ENCODE measurements around the gene ORAI2. TPM values are rescaled to one million over a fixed set of nuclear protein-coding genes. Genes with fewer than 3 reads are reported as not detected.
A peak's percentile ranks its signal among the peaks of the same experiment; 100 is the strongest.
"Not testable (repeated sequence)": the region's sequence is repeated elsewhere in the genome, so short reads cannot be mapped to it uniquely, and the experiment has no call there.

The ORAI2 gene
- total RNA-seq, 4 donors from 2014 or later = 2.7 to 6.8 (median 6.4) TPM

DNA sequence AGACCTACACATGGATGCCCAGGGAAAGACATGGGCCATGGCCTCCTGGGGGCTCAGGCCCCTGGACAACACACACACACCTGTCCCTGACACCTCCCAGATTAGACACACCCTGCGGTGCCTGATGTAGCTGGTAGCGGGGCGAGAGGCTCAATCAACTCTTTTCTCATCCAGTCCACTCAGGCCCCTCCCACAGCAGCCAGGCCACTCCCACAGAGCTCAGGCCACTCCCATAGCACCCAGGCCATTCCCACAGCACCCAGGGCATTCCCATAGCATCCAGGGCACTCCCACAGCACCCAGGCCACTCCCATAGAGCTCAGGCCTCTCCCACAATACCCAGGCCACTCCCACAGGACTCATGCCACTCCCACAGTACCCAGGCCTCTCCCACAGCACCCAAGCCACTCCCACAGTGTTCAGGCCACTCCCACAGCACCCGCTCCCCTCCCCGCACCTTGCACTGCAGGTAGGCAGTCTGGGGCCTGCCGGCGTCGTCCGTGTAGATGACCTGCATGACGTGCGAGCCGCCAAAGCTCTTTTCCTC is 57.2 kb downstream of the ORAI2 start:
- peak; percentile 4 to 88 for DNase-seq (ENCODE audit: low spot score in 2 of 2)
- intact Hi-C loops (cut with DNase I; ENCODE audit: low total_unique reads) = not testable (repeated sequence)

DNA sequence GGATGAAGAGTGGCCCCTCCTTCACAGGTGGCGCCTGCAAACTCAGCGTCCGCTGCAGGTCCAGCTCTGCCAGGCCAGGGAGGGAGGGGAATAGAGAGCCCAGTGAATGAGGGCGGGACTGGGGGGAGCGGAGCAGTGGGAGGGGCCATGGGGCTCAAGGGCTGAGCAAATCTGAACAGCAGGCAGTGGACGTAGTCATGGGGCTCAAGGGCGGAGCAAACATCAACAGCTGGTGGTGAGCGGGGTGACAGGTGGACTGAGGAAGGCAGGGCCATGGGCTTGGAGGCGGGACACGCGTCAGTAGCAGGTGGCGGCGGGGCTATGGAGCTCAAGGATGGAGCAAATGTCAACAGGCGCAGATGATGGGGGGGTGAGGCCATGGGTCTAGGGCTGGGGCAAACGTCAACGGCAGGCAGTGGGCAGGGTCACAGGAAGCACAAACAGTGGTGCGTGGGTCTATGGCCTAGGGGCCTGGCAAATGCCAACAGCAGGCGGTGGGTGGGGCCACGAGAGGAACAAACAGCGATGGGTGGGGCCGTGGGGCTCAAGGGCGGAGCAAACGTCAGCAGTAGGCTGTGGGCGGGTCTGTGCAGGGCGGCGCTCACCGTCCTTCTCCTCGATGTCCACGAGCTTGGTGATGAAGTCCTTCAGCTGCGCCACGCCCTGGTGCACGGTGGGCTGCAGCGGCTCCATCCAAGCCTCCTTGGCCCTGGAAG is 60.0 kb downstream of the ORAI2 start:
- intact Hi-C loops (cut with DNase I; ENCODE audit: low total_unique reads); H3K4me3 ChIP-seq (ENCODE audit: low read depth, poor library complexity, severe bottlenecking): not testable (repeated sequence)
- no CpG with 5 or more reads among the region's 33 CpGs for WGBS, 2 donors
- peak in 1 of 2 donors; percentile 43 for DNase-seq (ENCODE audit: low spot score in 2 of 2)

More for the DNA sequence above, 57.2 kb downstream of the ORAI2 start:
- not testable (repeated sequence) for H3K4me3 ChIP-seq (ENCODE audit: low read depth, poor library complexity, severe bottlenecking)
- WGBS, 2 donors = no CpG with 5 or more reads among the region's 12 CpGs

DNA sequence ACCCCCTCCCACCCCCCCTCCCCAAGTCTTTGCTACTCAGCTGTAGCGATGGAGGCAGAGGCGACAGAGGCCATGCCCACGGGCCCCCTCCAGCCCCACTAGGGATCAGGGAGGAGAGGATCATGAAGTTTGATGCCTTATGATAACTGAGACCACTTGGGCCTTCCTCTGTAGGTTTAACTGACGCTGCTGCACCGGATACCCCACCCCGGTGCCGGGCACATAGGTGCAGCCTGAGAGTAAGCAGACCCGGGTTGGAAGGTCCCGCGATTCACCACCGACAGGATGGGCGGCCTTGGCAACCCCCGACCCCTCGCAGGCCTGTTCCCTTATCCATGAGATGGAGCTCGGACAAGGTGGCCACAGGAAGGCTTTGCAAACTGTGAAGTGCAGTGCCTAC is 60.7 kb downstream of the ORAI2 start:
- H3K4me3 ChIP-seq (ENCODE audit: low read depth, poor library complexity, severe bottlenecking); intact Hi-C loops (cut with DNase I; ENCODE audit: low total_unique reads): not testable (repeated sequence)
- DNase-seq (ENCODE audit: low spot score in 2 of 2) = peak in 1 of 2 donors; percentile 13
- WGBS, 2 donors = 54% methylated on average over 9 of the region's 15 CpGs; no CpG with 5 or more reads in 1 of the 2 donors

DNA sequence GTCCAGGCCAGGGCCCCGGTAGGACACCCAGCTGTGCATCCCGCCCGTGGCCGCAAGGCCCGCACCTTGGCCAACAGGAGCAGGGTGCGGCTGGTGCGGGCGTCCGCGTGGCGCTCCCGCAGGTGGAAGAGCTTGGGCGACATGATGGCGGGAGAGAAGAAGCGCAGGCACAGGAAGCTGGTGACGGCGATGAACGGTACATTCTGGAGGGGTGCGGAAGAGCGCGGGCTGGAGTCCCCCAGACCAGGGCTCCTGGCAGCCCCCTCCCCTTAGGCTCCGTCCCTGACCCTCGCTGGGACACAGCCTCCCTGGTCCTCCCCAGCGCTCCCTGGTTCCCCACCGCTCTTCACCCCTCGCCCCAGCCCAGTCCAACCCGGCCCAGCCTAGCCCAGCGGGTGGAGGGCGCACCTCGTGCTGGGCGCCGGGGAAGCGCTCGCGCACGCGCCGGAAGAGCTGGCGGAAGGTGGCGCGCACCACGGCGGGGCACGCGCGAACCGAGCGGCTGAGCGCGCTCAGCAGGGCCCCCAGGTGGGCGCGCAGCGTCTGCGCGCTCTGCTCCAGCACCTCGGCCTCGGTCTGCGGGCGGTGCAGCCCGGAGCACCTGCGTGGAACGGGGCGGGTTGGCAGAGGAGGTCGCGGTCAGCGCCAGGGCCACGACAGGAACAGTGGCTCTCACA is 61.2 kb downstream of the ORAI2 start:
- intact Hi-C loops (cut with DNase I; ENCODE audit: low total_unique reads); DNase-seq (ENCODE audit: low spot score in 2 of 2); H3K4me3 ChIP-seq (ENCODE audit: low read depth, poor library complexity, severe bottlenecking): not testable (repeated sequence)
- WGBS, 2 donors = no CpG with 5 or more reads among the region's 67 CpGs

DNA sequence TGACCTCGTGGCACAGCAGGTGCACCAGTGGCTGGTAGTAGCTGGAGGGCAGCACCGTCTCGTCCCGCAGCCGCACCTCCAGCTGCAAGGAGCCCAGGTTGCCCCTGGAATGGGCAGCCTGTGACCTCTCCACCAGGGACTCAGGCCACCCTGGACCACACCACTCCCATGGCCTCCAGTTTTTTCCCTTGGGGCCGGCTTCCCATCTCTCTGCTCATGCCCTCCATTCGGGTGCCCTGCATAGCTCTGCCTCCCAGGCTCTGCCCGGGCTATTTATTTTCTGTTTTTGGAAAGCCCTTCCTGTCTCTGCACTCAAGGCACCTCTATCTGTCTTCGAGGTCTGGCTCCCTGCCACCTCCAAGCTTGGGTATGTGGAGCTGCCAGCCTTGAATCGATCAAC is 63.5 kb downstream of the ORAI2 start:
- DNase-seq (ENCODE audit: low spot score in 2 of 2) = peak in 1 of 2 donors; percentile 8
- intact Hi-C loops (cut with DNase I; ENCODE audit: low total_unique reads); H3K4me3 ChIP-seq (ENCODE audit: low read depth, poor library complexity, severe bottlenecking): not testable (repeated sequence)
- 66 to 81% methylated on average over 3 to 4 of the region's 10 CpGs for WGBS, 2 donors

DNA sequence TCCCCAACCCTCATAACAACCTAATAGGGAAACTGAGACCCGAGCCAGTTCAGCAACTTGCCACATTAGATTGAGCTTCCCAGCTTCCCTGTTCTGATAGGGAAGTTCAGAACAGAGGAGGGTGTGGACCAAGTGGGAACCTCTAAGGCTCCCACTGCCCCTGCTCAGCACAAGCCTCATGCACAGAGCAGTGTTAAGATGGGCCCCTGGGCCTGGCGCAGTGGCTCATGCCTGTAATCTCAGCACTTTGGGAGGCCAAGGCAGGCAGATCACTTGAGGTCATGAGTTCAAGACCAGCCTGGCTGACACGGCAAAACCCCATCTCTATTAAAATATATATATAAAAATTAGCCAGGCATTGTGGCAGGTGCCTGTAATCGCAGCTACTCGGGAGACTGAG is 63.9 kb downstream of the ORAI2 start:
- H3K4me3 ChIP-seq (ENCODE audit: low read depth, poor library complexity, severe bottlenecking); intact Hi-C loops (cut with DNase I; ENCODE audit: low total_unique reads): not testable (repeated sequence)
- WGBS, 2 donors = 93% methylated on average over 2 of the region's 5 CpGs; no CpG with 5 or more reads in 1 of the 2 donors
- DNase-seq (ENCODE audit: low spot score in 2 of 2) = peak; percentile 13 to 78

DNA sequence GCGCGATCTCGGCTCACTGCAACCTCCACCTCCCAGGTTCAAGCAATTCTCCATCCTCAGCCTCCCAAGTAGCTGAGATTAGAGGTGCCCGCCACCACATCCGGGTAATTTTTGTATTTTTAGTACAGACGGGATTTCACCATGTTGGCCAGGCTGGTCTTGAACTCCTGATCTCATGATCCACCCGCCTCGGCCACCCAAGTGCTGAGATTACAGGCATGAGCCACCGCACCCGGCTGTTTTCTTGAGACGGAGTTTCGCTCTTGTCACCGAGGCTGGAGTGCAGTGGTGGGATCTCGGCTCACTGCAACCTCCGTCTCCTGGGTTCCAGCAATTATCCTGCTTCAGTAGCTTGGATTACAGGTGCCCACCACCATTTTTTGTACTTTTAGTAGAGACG is 64.9 kb downstream of the ORAI2 start:
- DNase-seq (ENCODE audit: low spot score in 2 of 2) = peak; percentile 11 to 76
- 89 to 94% methylated on average over 12 to 15 of the region's 16 CpGs for WGBS, 2 donors
- intact Hi-C loops (cut with DNase I; ENCODE audit: low total_unique reads) = not testable (repeated sequence)

DNA sequence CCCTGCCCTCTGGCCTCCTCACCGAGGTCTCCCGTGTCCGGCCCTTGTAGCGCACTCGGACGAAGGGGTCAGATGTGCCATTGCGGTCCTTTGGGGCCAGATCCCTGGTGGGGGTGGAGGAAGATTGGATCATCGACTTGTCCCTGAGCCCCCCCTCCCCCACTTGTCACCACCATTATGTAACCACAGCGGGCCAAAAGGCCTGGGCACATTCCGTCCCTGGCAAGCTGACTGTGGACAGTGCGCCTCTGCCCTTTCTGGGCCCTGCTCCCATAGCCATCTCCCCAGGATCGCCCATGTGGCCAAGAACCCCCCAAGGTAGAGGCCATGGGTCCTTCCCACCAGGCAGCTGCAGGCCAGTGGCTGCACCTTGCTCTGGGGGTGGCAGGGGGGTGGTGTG is 69.8 kb downstream of the ORAI2 start:
- whole genome bisulfite sequencing, 2 donors = no CpG with 5 or more reads among the region's 12 CpGs
- DNase-seq (ENCODE audit: low spot score in 2 of 2); intact Hi-C loops (cut with DNase I; ENCODE audit: low total_unique reads); H3K4me3 ChIP-seq (ENCODE audit: low read depth, poor library complexity, severe bottlenecking): not testable (repeated sequence)

More for the DNA sequence above, 64.9 kb downstream of the ORAI2 start:
- not testable (repeated sequence) for H3K4me3 ChIP-seq (ENCODE audit: low read depth, poor library complexity, severe bottlenecking)

DNA sequence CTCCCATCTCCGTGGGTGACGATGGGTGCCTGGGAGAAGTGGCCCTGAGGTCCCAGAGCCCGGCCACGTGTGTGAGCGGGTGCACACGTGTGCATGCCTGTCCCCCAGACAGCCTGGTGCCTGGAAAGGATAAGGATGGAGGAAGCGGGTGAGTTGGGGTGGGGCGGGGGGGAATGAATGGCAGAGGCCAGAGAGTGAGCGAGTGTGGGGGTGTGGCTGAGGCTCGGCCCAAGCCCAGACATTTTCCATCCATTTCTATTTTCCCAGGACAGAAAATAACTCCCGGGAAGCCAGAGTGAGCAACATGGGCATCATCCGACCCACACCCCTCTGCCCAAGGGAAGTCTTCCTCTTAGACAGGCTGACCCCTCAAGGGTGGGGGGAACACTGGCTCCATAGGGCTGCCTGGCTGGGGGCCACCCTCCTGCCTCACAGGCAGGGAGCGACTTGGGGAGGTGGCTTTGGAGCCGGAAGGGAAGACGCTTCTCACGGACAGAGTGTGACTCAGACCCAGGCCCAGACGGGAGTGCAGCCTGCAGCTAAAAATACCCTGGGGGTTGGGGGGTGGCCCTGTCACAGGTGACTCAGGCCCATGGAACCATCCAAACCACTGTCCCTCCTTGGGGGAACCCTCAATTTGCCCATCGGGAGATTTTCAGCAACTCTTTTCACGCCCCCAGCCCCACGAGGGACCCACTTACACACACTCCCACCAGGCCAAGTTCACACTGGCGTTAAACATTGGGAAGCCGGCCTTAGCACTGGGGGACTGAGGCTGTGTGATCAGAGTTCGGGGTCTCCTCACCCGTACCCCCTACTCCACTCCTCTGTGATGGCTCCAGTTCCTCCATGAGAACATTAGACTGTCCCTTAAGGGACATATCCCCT is 72.2 kb downstream of the ORAI2 start:
- H3K4me3 ChIP-seq (ENCODE audit: low read depth, poor library complexity, severe bottlenecking); intact Hi-C loops (cut with DNase I; ENCODE audit: low total_unique reads); DNase-seq (ENCODE audit: low spot score in 2 of 2): not testable (repeated sequence)
- no CpG with 5 or more reads among the region's 24 CpGs for WGBS, 2 donors

Small RNA genes lying within 50 kb of the gene (microRNA-seq; reads per million reads assigned to microRNA genes)
- gene MIR4467 (ENCODE audit: borderline number of aligned reads in 1 of 2, borderline replicate concordance in 2 of 2) (0 to 0.68 reads per million in 2 donors), gene MIR5090 (ENCODE audit: borderline number of aligned reads in 1 of 2, borderline replicate concordance in 2 of 2) (2.0 to 2.3 reads per million in 2 donors), gene MIR548O (ENCODE audit: borderline number of aligned reads in 1 of 2, borderline replicate concordance in 2 of 2) (0 reads per million in 2 donors)

Other genes starting within 250 kb of the ORAI2 start
- 10 to 100 TPM; 13.9 to 28.6 (median 20.6) TPM for gene SH2B2, start 146.7 kb upstream of the ORAI2 start, total RNA-seq
- gene SPDYE6, start 77.1 kb upstream of the ORAI2 start, total RNA-seq = not detected
- 10 to 100 TPM; 32.8 to 39.9 (median 35.7) TPM for gene PRKRIP1, start 37.2 kb upstream of the ORAI2 start, total RNA-seq
- 10 to 100 TPM; 14.7 to 38.9 (median 24.6) TPM for gene ALKBH4, start 31.3 kb downstream of the ORAI2 start, total RNA-seq
- 10 to 100 TPM in 3 of 4 donors, 1 to 10 TPM in 1; 9.8 to 16.1 (median 10.3) TPM for gene LRWD1, start 31.4 kb downstream of the ORAI2 start, total RNA-seq
- 10 to 100 TPM in 3 of 4 donors, 1 to 10 TPM in 1; 9.3 to 19.2 (median 15.9) TPM for gene POLR2J, start 45.3 kb downstream of the ORAI2 start, total RNA-seq
- gene RASA4B, start 84.2 kb downstream of the ORAI2 start, total RNA-seq = 10 to 100 TPM; 21.6 to 28.3 (median 25.3) TPM
- gene UPK3BL2, start 110.1 kb downstream of the ORAI2 start, total RNA-seq = 10 to 100 TPM in 1 of 4 donors, 1 to 10 TPM in 3; 2.0 to 22.0 (median 5.2) TPM
- gene SPDYE2, start 117.7 kb downstream of the ORAI2 start, total RNA-seq = under 1 TPM in 1 of 4 donors, not detected in 3; 0.39 TPM
- gene POLR2J3, start 139.0 kb downstream of the ORAI2 start, total RNA-seq = 10 to 100 TPM in 3 of 4 donors, 1 to 10 TPM in 1; 5.8 to 21.0 (median 15.9) TPM
- 10 to 100 TPM; 12.9 to 32.0 (median 26.2) TPM for gene RASA4, start 183.2 kb downstream of the ORAI2 start, total RNA-seq
- 10 to 100 TPM; 25.5 to 41.8 (median 40.9) TPM for gene UPK3BL1, start 209.2 kb downstream of the ORAI2 start, total RNA-seq
- gene SPDYE2B, start 216.7 kb downstream of the ORAI2 start, total RNA-seq = not detected
- gene POLR2J2, start 238.1 kb downstream of the ORAI2 start, total RNA-seq = 1 to 10 TPM; 1.4 to 3.1 (median 1.5) TPM

Data from lower leg skin (tissue), 4 donors.